ENCODE results near the gene FAM89B. TPM values are rescaled to one million over a fixed set of nuclear protein-coding genes. Genes with fewer than 3 reads are reported as not detected.

The FAM89B gene
- total RNA-seq, 1 donor from 2014 or later: 19.0 TPM

- DNase-seq (ENCODE audit: low spot score) (peak; percentile 72), ATAC-seq (no peak)
Measured at GRCh38 chr11:65573391-65574079, 1.2 kb downstream of the FAM89B start.

- ATAC-seq: peak; percentile 61
Measured at GRCh38 chr11:65574109-65574810, 1.9 kb downstream of the FAM89B start.

GRCh38 chr11:65574811-65575567, 2.7 kb downstream of the FAM89B start:
- peak; percentile 65 for DNase-seq (ENCODE audit: low spot score)

More at GRCh38 chr11:65574109-65574810, 1.9 kb downstream of the FAM89B start:
- DNase-seq (ENCODE audit: low spot score): peak; percentile 85

GRCh38 chr11:65575568-65576231, 3.4 kb downstream of the FAM89B start, which contains the start of gene EHBP1L1:
Gene EHBP1L1 (plus strand): TSS chr11:65576053. CDS start chr11:65576303, 250 bp downstream.
- ATAC-seq (peak; percentile 53), DNase-seq (ENCODE audit: low spot score) (peak; percentile 74)

More at GRCh38 chr11:65574811-65575567, 2.7 kb downstream of the FAM89B start:
- ATAC-seq: peak; percentile 1

GRCh38 chr11:65576232-65576866, 4.0 kb downstream of the FAM89B start:
- ATAC-seq: no peak
- DNase-seq (ENCODE audit: low spot score): no peak

- ATAC-seq (peak; percentile 21), DNase-seq (ENCODE audit: low spot score) (peak; percentile 63)
Measured at GRCh38 chr11:65576867-65577755, 4.8 kb downstream of the FAM89B start.

- ATAC-seq (no peak), DNase-seq (ENCODE audit: low spot score) (peak; percentile 45)
Measured at GRCh38 chr11:65577756-65578109, 5.4 kb downstream of the FAM89B start.

- DNase-seq (ENCODE audit: low spot score): no peak
- no peak for ATAC-seq
Measured at GRCh38 chr11:65578134-65578533, 5.8 kb downstream of the FAM89B start.

GRCh38 chr11:65578667-65579066, 6.3 kb downstream of the FAM89B start:
- ATAC-seq: no peak

GRCh38 chr11:65579291-65579690, 7.0 kb downstream of the FAM89B start:
- ATAC-seq: no peak
- no peak for DNase-seq (ENCODE audit: low spot score)

More at GRCh38 chr11:65578667-65579066, 6.3 kb downstream of the FAM89B start:
- no peak for DNase-seq (ENCODE audit: low spot score)

- no peak for DNase-seq (ENCODE audit: low spot score)
- ATAC-seq: no peak
Measured at GRCh38 chr11:65580031-65580692, 7.8 kb downstream of the FAM89B start.

GRCh38 chr11:65580756-65581155, 8.4 kb downstream of the FAM89B start:
- ATAC-seq: no peak
- no peak for DNase-seq (ENCODE audit: low spot score)

GRCh38 chr11:65581928-65582327, 9.6 kb downstream of the FAM89B start:
- DNase-seq (ENCODE audit: low spot score): no peak
- no peak for ATAC-seq

- ATAC-seq (no peak), DNase-seq (ENCODE audit: low spot score) (no peak)
Measured at GRCh38 chr11:65583589-65583988, 11.3 kb downstream of the FAM89B start.

- ATAC-seq: no peak
- no peak for DNase-seq (ENCODE audit: low spot score)
Measured at GRCh38 chr11:65584106-65584505, 11.8 kb downstream of the FAM89B start.

- no peak for ATAC-seq
- no peak for DNase-seq (ENCODE audit: low spot score)
Measured at GRCh38 chr11:65584723-65585171, 12.4 kb downstream of the FAM89B start.

GRCh38 chr11:65585396-65586246, 13.3 kb downstream of the FAM89B start:
- no peak for DNase-seq (ENCODE audit: low spot score)
- no peak for ATAC-seq

- no peak for ATAC-seq
- DNase-seq (ENCODE audit: low spot score): no peak
Measured at GRCh38 chr11:65586247-65586630, 13.9 kb downstream of the FAM89B start.
